ENCODE measurements around the gene FMNL2.

Gene FMNL2

DNA sequence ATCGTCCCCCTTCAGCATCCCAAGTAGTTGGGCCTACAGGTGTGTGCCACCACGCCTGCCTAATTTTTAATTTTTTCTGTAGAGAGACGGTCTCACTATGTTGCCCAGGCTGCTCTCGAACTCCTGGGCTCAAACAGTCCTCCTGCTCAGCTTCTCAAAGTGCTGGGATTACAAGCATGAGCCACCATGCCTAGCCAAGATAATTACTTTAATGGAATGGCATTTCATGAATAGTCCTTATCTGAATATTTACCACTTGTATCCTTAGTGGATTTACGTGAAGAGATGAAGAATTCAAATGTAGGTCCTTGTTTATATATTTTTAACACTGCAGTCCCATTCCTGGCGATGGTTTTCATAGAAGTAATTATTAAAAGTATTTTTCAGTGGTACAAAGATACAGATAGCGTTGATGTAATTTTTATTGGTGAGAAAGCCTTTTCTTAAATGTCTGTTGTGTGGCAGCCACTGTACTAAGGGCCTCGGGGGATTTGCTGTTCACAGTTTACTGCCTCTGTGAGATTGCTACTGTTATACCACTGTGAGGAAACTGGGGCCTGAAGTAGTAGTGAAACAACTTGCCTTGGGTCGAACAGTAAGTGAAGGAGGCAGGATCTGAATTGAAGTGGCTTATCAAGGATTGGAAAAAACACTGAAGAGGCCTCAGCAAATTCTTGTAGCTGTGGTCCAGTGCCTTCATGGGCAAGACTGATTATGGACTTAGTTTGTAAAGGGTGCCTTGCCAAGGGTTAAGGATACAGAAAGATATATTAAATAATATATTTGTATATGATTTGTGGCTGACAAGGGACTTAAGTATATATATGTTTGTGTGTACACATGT is 231.1 kb downstream of the FMNL2 start:
- no peaks in the 10 kb centered on the region for H3K36me3 ChIP-seq (ENCODE audit: control insufficient read depth, insufficient read depth, low read length)

DNA sequence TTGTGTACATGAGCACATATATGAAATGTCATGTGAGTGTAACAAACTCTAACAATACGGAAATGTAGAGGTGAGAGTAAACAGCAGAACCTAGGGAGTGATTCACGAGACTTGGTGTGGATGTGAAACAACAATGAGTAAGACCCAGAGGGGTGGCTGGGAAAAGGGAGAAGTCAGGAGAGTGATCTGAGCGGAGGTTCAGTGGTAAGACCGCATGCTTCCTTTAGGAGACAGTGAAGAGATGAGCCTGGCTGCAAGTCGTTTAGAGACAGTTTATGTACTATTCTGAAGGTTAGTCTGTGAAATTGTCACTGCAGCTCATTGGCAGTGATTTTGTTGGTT is 231.7 kb downstream of the FMNL2 start:
- no peak for DNase-seq
- Histone ChIP-seq H3K9me3 (ENCODE audit: control insufficient read depth, low read length) (no peaks in the 10 kb centered on the region), H3K36me3 (ENCODE audit: control insufficient read depth, insufficient read depth, low read length) (no peaks in the 10 kb centered on the region), H3K4me1 (ENCODE audit: control insufficient read depth, insufficient read depth, low read length, poor library complexity, severe bottlenecking) (no peaks in the 10 kb centered on the region), H3K27me3 (replicated peaks; ENCODE audit: control insufficient read depth, insufficient read depth, low read length, poor library complexity, severe bottlenecking) (no peaks in the 10 kb centered on the region), H3K4me3 (ENCODE audit: insufficient read depth, low read depth, low read length, poor library complexity, severe bottlenecking) (no peak overlapping the region), H3K27ac (ENCODE audit: insufficient read depth, low read length, poor library complexity, severe bottlenecking) (no peak overlapping the region)

More for the DNA sequence above, 231.1 kb downstream of the FMNL2 start:
- DNase-seq: no peak
- no peak overlapping the region for H3K27ac ChIP-seq (ENCODE audit: insufficient read depth, low read length, poor library complexity, severe bottlenecking)
- no peaks in the 10 kb centered on the region for H3K27me3 ChIP-seq (replicated peaks; ENCODE audit: control insufficient read depth, insufficient read depth, low read length, poor library complexity, severe bottlenecking)
- H3K4me1 ChIP-seq (ENCODE audit: control insufficient read depth, insufficient read depth, low read length, poor library complexity, severe bottlenecking): no peaks in the 10 kb centered on the region
- H3K4me3 ChIP-seq (ENCODE audit: insufficient read depth, low read depth, low read length, poor library complexity, severe bottlenecking): no peak overlapping the region
- no peaks in the 10 kb centered on the region for H3K9me3 ChIP-seq (ENCODE audit: control insufficient read depth, low read length)

DNA sequence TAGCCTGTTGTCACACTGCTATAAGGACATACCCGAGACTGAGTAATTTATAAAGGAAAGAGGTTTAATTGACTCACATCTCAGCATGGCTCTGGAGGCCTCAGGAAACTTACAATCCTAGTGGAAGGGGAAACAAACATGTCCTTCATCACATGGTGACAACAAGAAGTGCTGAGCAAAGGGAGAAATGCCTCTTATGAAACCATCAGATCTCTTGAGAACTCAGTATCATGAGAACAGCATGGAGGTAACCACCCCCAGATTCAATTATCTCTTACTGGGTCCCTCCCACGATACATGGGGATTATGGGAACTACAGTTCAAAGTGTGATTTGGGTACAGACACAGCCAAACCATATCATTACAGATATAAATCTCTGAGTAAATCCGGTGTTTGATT is 233.6 kb downstream of the FMNL2 start:
- DNase-seq: no peak
- H3K9me3 ChIP-seq (ENCODE audit: control insufficient read depth, low read length): no peaks in the 10 kb centered on the region
- H3K4me3 ChIP-seq (ENCODE audit: insufficient read depth, low read depth, low read length, poor library complexity, severe bottlenecking): no peak overlapping the region
- no peak overlapping the region for H3K27ac ChIP-seq (ENCODE audit: insufficient read depth, low read length, poor library complexity, severe bottlenecking)
- H3K36me3 ChIP-seq (ENCODE audit: control insufficient read depth, insufficient read depth, low read length): no peaks in the 10 kb centered on the region
- H3K27me3 ChIP-seq (replicated peaks; ENCODE audit: control insufficient read depth, insufficient read depth, low read length, poor library complexity, severe bottlenecking): no peaks in the 10 kb centered on the region
- H3K4me1 ChIP-seq (ENCODE audit: control insufficient read depth, insufficient read depth, low read length, poor library complexity, severe bottlenecking): no peaks in the 10 kb centered on the region

DNA sequence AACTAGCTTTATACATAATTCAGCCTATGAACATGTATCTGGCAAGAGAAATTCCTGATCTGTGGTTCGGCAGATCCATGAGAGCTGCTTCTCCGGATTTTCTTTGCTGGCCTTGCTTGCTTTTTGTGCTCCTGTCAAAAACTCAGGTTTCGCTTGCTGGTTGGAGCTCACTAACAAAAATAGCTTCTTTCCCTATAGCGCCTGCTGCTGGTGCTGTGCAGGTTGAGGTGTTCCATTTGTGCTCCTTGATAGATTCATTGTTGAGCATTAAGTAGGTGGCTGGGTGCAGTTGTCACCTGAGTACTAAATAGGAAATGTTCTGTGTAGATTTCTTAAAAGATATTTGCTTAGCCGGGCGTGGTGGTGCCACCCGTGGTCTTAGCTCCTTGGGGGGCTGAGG is 234.2 kb downstream of the FMNL2 start:
- H3K4me3 ChIP-seq (ENCODE audit: insufficient read depth, low read depth, low read length, poor library complexity, severe bottlenecking): no peak overlapping the region
- no peak for DNase-seq
- no peaks in the 10 kb centered on the region for H3K27me3 ChIP-seq (replicated peaks; ENCODE audit: control insufficient read depth, insufficient read depth, low read length, poor library complexity, severe bottlenecking)
- no peaks in the 10 kb centered on the region for H3K4me1 ChIP-seq (ENCODE audit: control insufficient read depth, insufficient read depth, low read length, poor library complexity, severe bottlenecking)
- H3K9me3 ChIP-seq (ENCODE audit: control insufficient read depth, low read length): no peaks in the 10 kb centered on the region
- no peak overlapping the region for H3K27ac ChIP-seq (ENCODE audit: insufficient read depth, low read length, poor library complexity, severe bottlenecking)
- H3K36me3 ChIP-seq (ENCODE audit: control insufficient read depth, insufficient read depth, low read length): no peaks in the 10 kb centered on the region

DNA sequence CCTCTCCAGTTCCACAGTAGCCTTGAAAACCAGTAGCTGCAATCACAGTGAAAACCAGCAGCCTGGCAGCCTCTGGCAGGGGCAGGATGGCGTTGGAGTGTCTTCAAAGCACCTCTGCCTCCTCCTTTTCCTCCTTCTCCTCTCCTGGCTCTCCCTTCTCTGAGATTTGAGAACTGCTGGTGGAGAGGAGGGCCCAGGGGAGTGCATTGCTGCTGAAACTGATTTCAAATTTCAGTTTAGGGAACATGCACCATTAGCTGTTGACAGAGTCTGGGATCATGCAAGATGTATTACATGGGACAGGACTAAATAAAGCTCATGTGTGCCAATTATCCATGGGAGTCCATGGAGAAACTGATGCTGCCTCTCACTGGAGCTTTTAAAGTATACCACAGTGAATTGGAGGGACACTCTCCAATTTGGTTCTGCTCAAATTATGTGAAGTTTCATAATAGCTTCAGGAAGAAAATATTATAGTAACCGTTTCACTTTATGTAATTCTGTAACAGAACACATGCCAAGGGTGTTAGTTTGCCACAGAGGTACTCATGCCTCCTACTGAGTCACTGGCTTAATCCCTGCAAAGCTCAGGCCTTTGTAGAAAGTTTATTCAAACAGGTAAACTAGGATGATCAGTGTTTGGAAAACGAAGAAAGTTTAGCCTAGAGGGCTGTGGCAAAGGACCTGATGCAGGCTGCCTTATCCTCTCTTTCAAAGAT is 236.2 kb downstream of the FMNL2 start:
- H3K27me3 ChIP-seq (replicated peaks; ENCODE audit: control insufficient read depth, insufficient read depth, low read length, poor library complexity, severe bottlenecking): no peaks in the 10 kb centered on the region

DNA sequence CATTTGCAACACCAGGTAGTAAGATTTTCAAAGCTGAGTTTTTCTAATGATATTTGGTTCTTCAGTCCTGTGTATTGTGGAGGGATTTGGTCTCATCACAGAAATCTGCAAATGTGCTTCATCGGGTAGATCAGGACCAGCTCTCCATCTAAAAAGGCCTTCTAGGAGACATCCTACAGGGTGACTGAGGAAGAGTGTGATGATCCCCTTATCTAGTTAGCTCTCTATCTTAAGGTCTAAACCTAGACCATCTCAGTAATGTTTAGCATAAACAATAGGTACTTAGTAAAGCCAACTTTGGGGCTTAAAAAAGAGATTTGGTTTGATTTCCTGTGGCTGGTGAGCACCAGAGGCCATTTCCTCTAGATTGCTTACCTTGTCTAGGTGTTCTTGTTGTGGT is 237.1 kb downstream of the FMNL2 start:
- Histone ChIP-seq H3K9me3 (ENCODE audit: control insufficient read depth, low read length) (no peaks in the 10 kb centered on the region), H3K4me1 (ENCODE audit: control insufficient read depth, insufficient read depth, low read length, poor library complexity, severe bottlenecking) (no peaks in the 10 kb centered on the region), H3K27ac (ENCODE audit: insufficient read depth, low read length, poor library complexity, severe bottlenecking) (no peak overlapping the region), H3K4me3 (ENCODE audit: insufficient read depth, low read depth, low read length, poor library complexity, severe bottlenecking) (no peak overlapping the region), H3K27me3 (replicated peaks; ENCODE audit: control insufficient read depth, insufficient read depth, low read length, poor library complexity, severe bottlenecking) (no peaks in the 10 kb centered on the region), H3K36me3 (ENCODE audit: control insufficient read depth, insufficient read depth, low read length) (no peaks in the 10 kb centered on the region)
- DNase-seq: no peak

More for the DNA sequence above, 236.2 kb downstream of the FMNL2 start:
- H3K4me1 ChIP-seq (ENCODE audit: control insufficient read depth, insufficient read depth, low read length, poor library complexity, severe bottlenecking): no peaks in the 10 kb centered on the region
- no peak for DNase-seq
- no peaks in the 10 kb centered on the region for H3K36me3 ChIP-seq (ENCODE audit: control insufficient read depth, insufficient read depth, low read length)
- no peak overlapping the region for H3K4me3 ChIP-seq (ENCODE audit: insufficient read depth, low read depth, low read length, poor library complexity, severe bottlenecking)
- no peak overlapping the region for H3K27ac ChIP-seq (ENCODE audit: insufficient read depth, low read length, poor library complexity, severe bottlenecking)
- no peaks in the 10 kb centered on the region for H3K9me3 ChIP-seq (ENCODE audit: control insufficient read depth, low read length)

DNA sequence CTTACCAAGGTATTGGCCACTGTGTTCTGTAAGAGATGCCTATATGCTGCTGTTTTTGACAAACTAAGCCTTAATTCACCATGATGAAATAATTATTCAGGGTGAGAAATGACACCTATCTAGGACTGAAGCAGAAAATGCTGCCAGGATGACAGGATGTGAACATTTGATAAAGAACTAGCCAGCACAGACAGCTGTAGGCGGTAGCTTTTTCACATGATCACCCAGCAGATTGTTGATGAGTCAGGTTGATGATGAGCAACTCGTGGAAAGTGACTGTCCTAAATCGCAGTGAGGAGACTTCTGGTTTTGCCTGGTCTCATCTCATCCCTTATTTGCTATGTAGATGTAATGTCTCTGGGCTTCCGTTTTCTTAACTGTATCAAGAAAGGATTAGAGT is 238.2 kb downstream of the FMNL2 start:
- Histone ChIP-seq H3K36me3 (ENCODE audit: control insufficient read depth, insufficient read depth, low read length) (no peaks in the 10 kb centered on the region), H3K4me3 (ENCODE audit: insufficient read depth, low read depth, low read length, poor library complexity, severe bottlenecking) (no peak overlapping the region), H3K27me3 (replicated peaks; ENCODE audit: control insufficient read depth, insufficient read depth, low read length, poor library complexity, severe bottlenecking) (no peaks in the 10 kb centered on the region), H3K9me3 (ENCODE audit: control insufficient read depth, low read length) (no peaks in the 10 kb centered on the region), H3K27ac (ENCODE audit: insufficient read depth, low read length, poor library complexity, severe bottlenecking) (no peak overlapping the region), H3K4me1 (ENCODE audit: control insufficient read depth, insufficient read depth, low read length, poor library complexity, severe bottlenecking) (no peaks in the 10 kb centered on the region)
- no peak for DNase-seq

DNA sequence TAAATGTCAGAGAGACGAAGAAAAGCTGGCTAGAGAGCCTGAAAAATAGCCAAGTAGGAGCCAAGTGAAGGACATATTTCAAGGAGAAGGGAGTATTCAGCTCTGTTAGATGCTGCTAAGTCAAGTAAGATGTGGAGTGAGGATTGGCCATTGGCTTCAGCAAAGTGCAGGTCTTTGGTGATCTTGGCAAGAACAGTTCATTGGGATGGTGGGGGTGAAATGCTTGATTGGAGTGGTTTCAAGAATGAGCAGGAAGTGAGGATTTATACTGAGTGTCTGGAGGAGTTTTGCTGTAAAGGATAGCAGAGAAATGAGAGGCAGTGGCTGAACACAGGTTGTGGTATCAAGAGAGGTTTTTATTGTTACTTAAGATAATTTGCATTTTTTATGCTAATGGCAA is 242.6 kb downstream of the FMNL2 start:
- H3K4me3 ChIP-seq (ENCODE audit: insufficient read depth, low read depth, low read length, poor library complexity, severe bottlenecking): no peak overlapping the region
- no peaks in the 10 kb centered on the region for H3K9me3 ChIP-seq (ENCODE audit: control insufficient read depth, low read length)
- no peak for DNase-seq
- no peaks in the 10 kb centered on the region for H3K27me3 ChIP-seq (replicated peaks; ENCODE audit: control insufficient read depth, insufficient read depth, low read length, poor library complexity, severe bottlenecking)
- no peak overlapping the region for H3K27ac ChIP-seq (ENCODE audit: insufficient read depth, low read length, poor library complexity, severe bottlenecking)
- H3K4me1 ChIP-seq (ENCODE audit: control insufficient read depth, insufficient read depth, low read length, poor library complexity, severe bottlenecking): no peaks in the 10 kb centered on the region
- no peaks in the 10 kb centered on the region for H3K36me3 ChIP-seq (ENCODE audit: control insufficient read depth, insufficient read depth, low read length)

DNA sequence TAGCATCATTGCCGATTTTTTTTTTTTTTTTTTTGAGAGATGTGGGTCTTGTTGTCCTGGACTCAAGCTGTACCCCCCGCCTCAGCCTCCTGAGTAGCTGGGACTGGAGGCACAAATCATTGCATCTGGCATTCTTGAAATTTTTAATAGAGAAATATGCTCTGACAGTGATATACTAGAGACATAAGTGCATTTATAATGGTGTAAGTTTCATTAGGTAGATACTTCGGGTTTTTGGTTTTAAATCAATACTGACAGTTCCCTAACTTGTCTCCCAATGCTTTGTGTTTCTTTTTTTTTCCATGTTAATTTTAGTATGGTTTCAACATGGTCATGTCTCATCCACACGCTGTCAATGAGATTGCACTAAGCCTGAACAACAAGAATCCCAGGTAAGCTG is 243.6 kb downstream of the FMNL2 start:
- H3K9me3 ChIP-seq (ENCODE audit: control insufficient read depth, low read length): no peaks in the 10 kb centered on the region
- no peak overlapping the region for H3K4me3 ChIP-seq (ENCODE audit: insufficient read depth, low read depth, low read length, poor library complexity, severe bottlenecking)
- H3K36me3 ChIP-seq (ENCODE audit: control insufficient read depth, insufficient read depth, low read length): no peaks in the 10 kb centered on the region
- no peaks in the 10 kb centered on the region for H3K27me3 ChIP-seq (replicated peaks; ENCODE audit: control insufficient read depth, insufficient read depth, low read length, poor library complexity, severe bottlenecking)
- H3K27ac ChIP-seq (ENCODE audit: insufficient read depth, low read length, poor library complexity, severe bottlenecking): no peak overlapping the region
- H3K4me1 ChIP-seq (ENCODE audit: control insufficient read depth, insufficient read depth, low read length, poor library complexity, severe bottlenecking): no peaks in the 10 kb centered on the region
- DNase-seq: no peak

DNA sequence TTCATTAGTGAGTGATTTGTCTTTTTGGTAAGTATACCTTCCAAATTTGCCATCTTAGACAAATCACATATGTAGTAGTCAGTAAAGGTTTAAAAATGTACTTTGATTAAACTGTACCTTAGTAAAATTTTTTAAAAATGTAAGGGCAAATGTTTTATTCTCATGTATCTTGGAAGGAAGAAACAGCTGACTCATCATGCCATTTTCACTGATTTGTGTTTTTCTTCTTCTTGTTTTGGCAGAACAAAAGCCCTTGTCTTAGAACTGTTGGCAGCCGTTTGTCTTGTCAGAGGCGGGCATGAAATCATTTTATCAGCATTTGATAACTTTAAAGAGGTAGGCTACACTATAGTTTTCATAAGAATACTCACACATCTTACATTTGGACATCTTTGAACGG is 245.7 kb downstream of the FMNL2 start:
- Histone ChIP-seq H3K4me3 (ENCODE audit: insufficient read depth, low read depth, low read length, poor library complexity, severe bottlenecking) (no peak overlapping the region), H3K27me3 (replicated peaks; ENCODE audit: control insufficient read depth, insufficient read depth, low read length, poor library complexity, severe bottlenecking) (no peaks in the 10 kb centered on the region), H3K27ac (ENCODE audit: insufficient read depth, low read length, poor library complexity, severe bottlenecking) (no peak overlapping the region), H3K4me1 (ENCODE audit: control insufficient read depth, insufficient read depth, low read length, poor library complexity, severe bottlenecking) (no peaks in the 10 kb centered on the region), H3K9me3 (ENCODE audit: control insufficient read depth, low read length) (no peaks in the 10 kb centered on the region), H3K36me3 (ENCODE audit: control insufficient read depth, insufficient read depth, low read length) (no peaks in the 10 kb centered on the region)
- DNase-seq: no peak

Data from effector memory CD4-positive, alpha-beta T cell (primary cell).